GM13977 (cell line): Measurements from ENCODE around the gene PAX3.

Experiments used
- DNase-seq: peaks from one replicate; pipeline ENCODE4 v3.0.0; 2012; ENCODE audit warnings: low spot score
- in situ Hi-C: fragments of 300-500 bp; cut with MboI; formaldehyde crosslinking; loops from one replicate; pipeline ENCODE4 v1.12.0; 2022; ENCODE audit warnings: low sequenced_read_pairs, low pct_unique_long_range_greater_than_20kb, mixed read lengths, inconsistent platforms; ENCODE audit not compliant: unreplicated experiment
- TF ChIP-seq, protein P1 (sequence below): IDR thresholded peaks from 2 replicates; pipeline ENCODE4 v1.5.1; 2012; ENCODE audit warnings: mild to moderate bottlenecking, control low read depth; ENCODE audit not compliant: insufficient read depth; ENCODE audit errors: extremely low read depth, missing control alignments

Gene PAX3

DNA sequence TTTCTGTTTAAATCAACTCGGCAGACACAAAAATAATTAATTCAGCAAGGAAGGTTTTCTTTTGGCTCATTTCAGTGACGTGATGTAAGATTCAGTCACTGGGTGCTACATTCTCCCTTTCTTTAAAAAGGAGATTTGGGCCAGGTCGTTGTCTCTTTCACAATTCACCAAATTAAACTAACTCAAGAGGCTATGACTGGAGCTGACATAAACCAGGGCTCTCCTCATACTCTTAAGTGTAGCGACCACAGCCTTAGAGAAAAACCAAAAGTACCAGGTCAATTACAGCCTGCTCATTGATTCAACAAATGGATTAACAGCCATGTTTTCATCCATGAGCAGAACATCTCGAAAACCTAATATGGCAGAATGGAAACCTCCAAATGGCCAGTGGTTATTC lies 85.7 kb downstream of the PAX3 start:
- no peak for DNase-seq
- TF ChIP-seq, protein P1, sequence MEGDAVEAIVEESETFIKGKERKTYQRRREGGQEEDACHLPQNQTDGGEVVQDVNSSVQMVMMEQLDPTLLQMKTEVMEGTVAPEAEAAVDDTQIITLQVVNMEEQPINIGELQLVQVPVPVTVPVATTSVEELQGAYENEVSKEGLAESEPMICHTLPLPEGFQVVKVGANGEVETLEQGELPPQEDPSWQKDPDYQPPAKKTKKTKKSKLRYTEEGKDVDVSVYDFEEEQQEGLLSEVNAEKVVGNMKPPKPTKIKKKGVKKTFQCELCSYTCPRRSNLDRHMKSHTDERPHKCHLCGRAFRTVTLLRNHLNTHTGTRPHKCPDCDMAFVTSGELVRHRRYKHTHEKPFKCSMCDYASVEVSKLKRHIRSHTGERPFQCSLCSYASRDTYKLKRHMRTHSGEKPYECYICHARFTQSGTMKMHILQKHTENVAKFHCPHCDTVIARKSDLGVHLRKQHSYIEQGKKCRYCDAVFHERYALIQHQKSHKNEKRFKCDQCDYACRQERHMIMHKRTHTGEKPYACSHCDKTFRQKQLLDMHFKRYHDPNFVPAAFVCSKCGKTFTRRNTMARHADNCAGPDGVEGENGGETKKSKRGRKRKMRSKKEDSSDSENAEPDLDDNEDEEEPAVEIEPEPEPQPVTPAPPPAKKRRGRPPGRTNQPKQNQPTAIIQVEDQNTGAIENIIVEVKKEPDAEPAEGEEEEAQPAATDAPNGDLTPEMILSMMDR: no peak
- in situ Hi-C loops: no loop called here

DNA sequence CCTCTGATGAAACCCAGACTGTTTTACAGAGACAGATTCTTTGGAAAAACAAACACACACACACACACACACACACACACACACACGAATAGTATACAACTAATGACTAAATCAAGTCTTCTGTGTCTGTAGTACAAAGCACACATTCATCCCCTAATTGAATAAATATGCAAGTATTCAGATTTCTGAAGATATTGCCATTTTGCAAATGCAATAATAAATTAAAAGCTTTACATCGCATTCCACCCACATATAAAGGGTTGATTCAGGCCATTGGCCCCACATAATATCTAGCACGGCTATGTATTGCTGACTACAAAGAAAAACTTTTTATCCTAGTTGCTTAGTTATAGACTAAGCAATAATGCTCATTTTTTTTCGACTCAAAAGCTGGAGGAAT lies 86.2 kb downstream of the PAX3 start:
- in situ Hi-C loops: no loop called here
- TF ChIP-seq, protein P1: no peak
- no peak for DNase-seq

DNA sequence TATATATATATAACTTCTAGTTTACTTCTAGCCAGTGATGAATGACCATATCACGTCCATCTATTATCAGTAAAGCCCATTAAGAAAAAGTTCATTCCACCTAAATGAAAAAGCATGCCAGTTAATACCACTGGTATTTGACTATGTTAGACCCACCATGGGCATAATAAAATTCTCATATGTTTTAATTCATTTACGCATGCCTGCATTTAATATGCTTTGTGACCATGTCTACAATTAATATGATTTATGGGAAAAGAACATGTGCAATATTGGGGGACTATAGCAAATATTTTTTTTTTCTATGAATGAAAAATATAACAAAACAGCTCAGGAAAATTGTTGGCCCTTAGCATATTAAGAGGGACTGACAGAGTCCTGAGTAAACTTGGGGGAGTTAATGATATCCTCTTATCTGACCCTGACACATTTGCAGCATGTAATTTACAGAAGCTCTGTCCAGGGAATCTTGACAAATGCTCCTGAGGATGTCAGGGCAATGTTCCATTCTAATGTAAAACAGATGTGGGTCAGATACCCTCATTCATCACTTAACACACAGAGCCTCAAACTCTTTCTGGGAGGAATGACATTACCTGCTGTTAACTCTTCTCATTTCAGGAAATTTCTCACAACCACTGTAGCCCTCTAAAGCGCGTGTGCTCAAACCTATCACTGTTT lies 90.6 kb downstream of the PAX3 start:
- TF ChIP-seq, protein P1: no peak
- in situ Hi-C loops: no loop called here
- no peak for DNase-seq

DNA sequence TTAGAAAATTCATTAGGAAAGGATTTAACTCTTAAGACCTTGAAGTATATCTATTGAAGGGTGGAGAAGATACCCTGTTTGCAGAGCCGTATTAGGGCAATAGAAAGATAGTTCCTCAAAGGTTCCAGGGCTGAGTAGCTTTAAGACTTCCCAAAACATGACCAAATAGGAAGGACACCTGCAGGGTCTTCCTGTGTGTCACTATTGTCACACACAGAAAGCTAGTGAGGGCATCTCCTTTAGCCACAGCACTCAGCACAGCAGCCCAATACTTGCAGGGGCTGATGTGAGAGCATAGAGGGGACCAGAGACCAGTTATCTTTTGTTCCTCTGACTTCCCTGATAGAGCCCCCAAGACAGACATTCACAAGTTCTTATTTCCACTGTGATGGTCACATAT lies 93.7 kb downstream of the PAX3 start:
- DNase-seq: no peak
- in situ Hi-C loops: no loop called here
- TF ChIP-seq, protein P1: no peak

DNA sequence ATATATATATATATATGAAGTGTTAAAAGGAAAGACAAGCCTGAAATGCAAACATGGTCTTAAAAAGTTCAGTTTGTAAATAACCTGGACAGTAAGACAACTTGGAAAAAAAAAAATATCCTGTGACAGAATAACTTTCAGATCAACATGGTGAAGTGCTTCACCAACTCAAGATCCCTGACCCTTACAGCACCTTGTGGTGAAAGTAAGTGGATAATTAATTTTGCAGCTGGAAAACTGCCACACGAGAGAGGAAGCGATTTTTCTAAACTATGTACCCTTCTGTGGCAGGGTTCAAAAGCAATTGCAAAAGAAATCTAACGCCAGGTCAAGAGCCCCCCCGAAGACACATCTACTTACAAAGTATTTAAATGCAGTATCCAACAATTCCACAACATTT lies 95.8 kb downstream of the PAX3 start:
- TF ChIP-seq, protein P1: no peak
- no peak for DNase-seq
- in situ Hi-C loops: no loop called here

DNA sequence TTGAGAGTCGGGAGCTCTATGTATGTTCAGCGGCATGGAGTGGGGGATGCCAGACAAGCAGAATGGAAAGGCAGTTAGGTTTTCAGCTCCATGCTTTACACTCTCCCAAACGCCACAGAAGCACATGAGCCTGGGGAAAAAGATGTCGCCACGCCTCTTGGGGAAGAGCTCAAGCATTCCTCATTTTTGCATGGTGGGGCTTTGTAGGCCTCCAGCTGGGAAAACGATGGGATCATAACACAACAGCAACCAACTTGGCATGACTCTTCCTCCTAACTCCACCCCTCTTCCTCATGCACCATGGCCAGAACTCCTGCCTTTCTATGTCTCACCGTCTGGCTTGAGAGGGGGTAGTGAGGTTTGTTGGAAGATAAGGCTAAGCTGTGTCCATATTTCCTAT lies 102.6 kb downstream of the PAX3 start:
- in situ Hi-C loops: no loop called here
- TF ChIP-seq, protein P1: no peak
- DNase-seq: no peak
